Activated CD4-positive, alpha-beta T cell treated with anti-CD3 and anti-CD28 coated beads for 48 hours (primary cell): ENCODE results near the gene WSCD2.
A peak's percentile ranks its signal among the peaks of the same experiment; 100 is the strongest.

Experiments used
- DNase-seq: peaks from one replicate; pipeline ENCODE4 v3.0.0-alpha.2; 2020

The WSCD2 gene

GRCh38 chr12:108166505-108166904, 37.4 kb downstream of the WSCD2 start:
- DNase-seq, result no peak

GRCh38 chr12:108167974-108168373, 38.9 kb downstream of the WSCD2 start:
- no peak for DNase-seq

- DNase-seq, result no peak
Measured at GRCh38 chr12:108169708-108170107, 40.6 kb downstream of the WSCD2 start.

GRCh38 chr12:108170164-108170563, 41.1 kb downstream of the WSCD2 start:
- no peak for DNase-seq

- no peak for DNase-seq
Measured at GRCh38 chr12:108172033-108172432, 42.9 kb downstream of the WSCD2 start.

GRCh38 chr12:108173160-108173559, 44.1 kb downstream of the WSCD2 start:
- DNase-seq, result no peak

- no peak for DNase-seq
Measured at GRCh38 chr12:108173892-108174291, 44.8 kb downstream of the WSCD2 start.

- DNase-seq, result no peak
Measured at GRCh38 chr12:108174641-108175040, 45.6 kb downstream of the WSCD2 start.

- DNase-seq, result no peak
Measured at GRCh38 chr12:108175310-108175709, 46.2 kb downstream of the WSCD2 start.

GRCh38 chr12:108176292-108176691, 47.2 kb downstream of the WSCD2 start:
- DNase-seq, result no peak

- DNase-seq, result no peak
Measured at GRCh38 chr12:108177131-108177530, 48.0 kb downstream of the WSCD2 start.

- DNase-seq, result no peak
Measured at GRCh38 chr12:108179305-108179704, 50.2 kb downstream of the WSCD2 start.

- DNase-seq, result no peak
Measured at GRCh38 chr12:108180255-108181094, 51.4 kb downstream of the WSCD2 start.

GRCh38 chr12:108181095-108181454, 52.0 kb downstream of the WSCD2 start:
- no peak for DNase-seq

GRCh38 chr12:108182096-108182495, 53.0 kb downstream of the WSCD2 start:
- DNase-seq, result no peak

GRCh38 chr12:108185002-108185401, 55.9 kb downstream of the WSCD2 start:
- DNase-seq, result no peak

- DNase-seq, result no peak
Measured at GRCh38 chr12:108187831-108188230, 58.7 kb downstream of the WSCD2 start.

GRCh38 chr12:108190529-108190928, 61.4 kb downstream of the WSCD2 start:
- no peak for DNase-seq

GRCh38 chr12:108191086-108191485, 62.0 kb downstream of the WSCD2 start:
- no peak for DNase-seq

- no peak for DNase-seq
Measured at GRCh38 chr12:108191938-108192337, 62.9 kb downstream of the WSCD2 start.

- no peak for DNase-seq
Measured at GRCh38 chr12:108193493-108193892, 64.4 kb downstream of the WSCD2 start.

- DNase-seq, result peak; percentile 36
Measured at GRCh38 chr12:108193917-108194316, 64.8 kb downstream of the WSCD2 start.

- DNase-seq, result no peak
Measured at GRCh38 chr12:108194585-108194984, 65.5 kb downstream of the WSCD2 start.

GRCh38 chr12:108196319-108196718, 67.2 kb downstream of the WSCD2 start:
- no peak for DNase-seq

GRCh38 chr12:108196921-108197320, 67.8 kb downstream of the WSCD2 start:
- no peak for DNase-seq
